Ishikawa (cell line): ENCODE results near the gene TNMD.

Source experiments
- CEBPB ChIP-seq: IDR thresholded peaks from 2 replicates; pipeline ENCODE4 v1.6.1; 2012
- CREB1 ChIP-seq: IDR thresholded peaks from 2 replicates; pipeline ENCODE4 v1.6.1; 2012; ENCODE audit warnings: low read depth
- EGR1 ChIP-seq: IDR thresholded peaks from 2 replicates; pipeline ENCODE4 v1.6.1; 2012
- EP300 ChIP-seq: IDR thresholded peaks from 2 replicates; pipeline ENCODE4 v1.6.1; 2012; ENCODE audit warnings: borderline replicate concordance
- FOXM1 ChIP-seq: IDR thresholded peaks from 2 replicates; pipeline ENCODE4 v1.6.1; 2012; ENCODE audit warnings: low read depth, borderline replicate concordance
- NFIC ChIP-seq: IDR thresholded peaks from 2 replicates; pipeline ENCODE4 v1.6.1; 2012
- RAD21 ChIP-seq: IDR thresholded peaks from 2 replicates; pipeline ENCODE4 v1.6.1; 2012; ENCODE audit warnings: low read depth
- TAF1 ChIP-seq: IDR thresholded peaks from 2 replicates; pipeline ENCODE4 v1.6.1; 2012; ENCODE audit warnings: low read depth, mild to moderate bottlenecking
- TCF12 ChIP-seq: IDR thresholded peaks from 2 replicates; pipeline ENCODE4 v1.6.1; 2012; ENCODE audit warnings: low read depth
- TEAD4 ChIP-seq: IDR thresholded peaks from 2 replicates; pipeline ENCODE4 v1.6.1; 2012
- YY1 ChIP-seq: IDR thresholded peaks from 2 replicates; pipeline ENCODE4 v1.6.1; 2012; ENCODE audit warnings: low read depth
- ZBTB7A ChIP-seq: IDR thresholded peaks from 2 replicates; pipeline ENCODE4 v1.6.1; 2012; ENCODE audit warnings: low read depth
- TF ChIP-seq, protein P1 (sequence below): IDR thresholded peaks from 2 replicates; pipeline ENCODE4 v1.6.1; 2012; ENCODE audit warnings: low read depth, mild to moderate bottlenecking
- TF ChIP-seq, protein P2 (sequence below): IDR thresholded peaks from 2 replicates; pipeline ENCODE4 v1.6.1; 2012
- TF ChIP-seq, protein P3 (sequence below): IDR thresholded peaks from 2 replicates; pipeline ENCODE4 v1.6.1; 2012

Gene TNMD

DNA sequence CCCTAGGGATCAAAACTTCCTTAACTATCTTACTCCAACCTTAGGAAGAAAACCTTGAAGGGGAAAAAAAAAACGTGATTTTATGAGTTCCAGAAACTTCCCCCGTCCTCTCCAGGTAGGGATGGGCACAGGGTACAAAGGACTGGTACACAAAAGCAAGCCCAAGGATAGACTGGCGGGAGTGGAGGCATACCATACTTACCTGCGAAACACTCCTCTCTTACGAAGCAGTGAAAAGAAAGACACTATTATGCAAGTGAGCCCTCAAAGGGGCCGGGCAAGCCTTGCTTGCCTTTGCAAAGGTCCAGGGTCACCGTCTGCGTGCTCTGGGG lies 51.2 kb downstream of the TNMD start:
- TF ChIP-seq ZBTB7A = no peak
- TF ChIP-seq TEAD4 = no peak
- TF ChIP-seq YY1 = no peak
- no peak for TF ChIP-seq EGR1
- no peak for TF ChIP-seq RAD21
- TF ChIP-seq, protein P1, sequence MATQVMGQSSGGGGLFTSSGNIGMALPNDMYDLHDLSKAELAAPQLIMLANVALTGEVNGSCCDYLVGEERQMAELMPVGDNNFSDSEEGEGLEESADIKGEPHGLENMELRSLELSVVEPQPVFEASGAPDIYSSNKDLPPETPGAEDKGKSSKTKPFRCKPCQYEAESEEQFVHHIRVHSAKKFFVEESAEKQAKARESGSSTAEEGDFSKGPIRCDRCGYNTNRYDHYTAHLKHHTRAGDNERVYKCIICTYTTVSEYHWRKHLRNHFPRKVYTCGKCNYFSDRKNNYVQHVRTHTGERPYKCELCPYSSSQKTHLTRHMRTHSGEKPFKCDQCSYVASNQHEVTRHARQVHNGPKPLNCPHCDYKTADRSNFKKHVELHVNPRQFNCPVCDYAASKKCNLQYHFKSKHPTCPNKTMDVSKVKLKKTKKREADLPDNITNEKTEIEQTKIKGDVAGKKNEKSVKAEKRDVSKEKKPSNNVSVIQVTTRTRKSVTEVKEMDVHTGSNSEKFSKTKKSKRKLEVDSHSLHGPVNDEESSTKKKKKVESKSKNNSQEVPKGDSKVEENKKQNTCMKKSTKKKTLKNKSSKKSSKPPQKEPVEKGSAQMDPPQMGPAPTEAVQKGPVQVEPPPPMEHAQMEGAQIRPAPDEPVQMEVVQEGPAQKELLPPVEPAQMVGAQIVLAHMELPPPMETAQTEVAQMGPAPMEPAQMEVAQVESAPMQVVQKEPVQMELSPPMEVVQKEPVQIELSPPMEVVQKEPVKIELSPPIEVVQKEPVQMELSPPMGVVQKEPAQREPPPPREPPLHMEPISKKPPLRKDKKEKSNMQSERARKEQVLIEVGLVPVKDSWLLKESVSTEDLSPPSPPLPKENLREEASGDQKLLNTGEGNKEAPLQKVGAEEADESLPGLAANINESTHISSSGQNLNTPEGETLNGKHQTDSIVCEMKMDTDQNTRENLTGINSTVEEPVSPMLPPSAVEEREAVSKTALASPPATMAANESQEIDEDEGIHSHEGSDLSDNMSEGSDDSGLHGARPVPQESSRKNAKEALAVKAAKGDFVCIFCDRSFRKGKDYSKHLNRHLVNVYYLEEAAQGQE = no peak
- no peak for TF ChIP-seq NFIC
- TF ChIP-seq CREB1 = no peak
- TF ChIP-seq, protein P2, sequence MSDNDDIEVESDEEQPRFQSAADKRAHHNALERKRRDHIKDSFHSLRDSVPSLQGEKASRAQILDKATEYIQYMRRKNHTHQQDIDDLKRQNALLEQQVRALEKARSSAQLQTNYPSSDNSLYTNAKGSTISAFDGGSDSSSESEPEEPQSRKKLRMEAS = no peak
- no peak for TF ChIP-seq CEBPB
- no peak for TF ChIP-seq FOXM1
- TF ChIP-seq TAF1 = no peak
- TF ChIP-seq, protein P3, sequence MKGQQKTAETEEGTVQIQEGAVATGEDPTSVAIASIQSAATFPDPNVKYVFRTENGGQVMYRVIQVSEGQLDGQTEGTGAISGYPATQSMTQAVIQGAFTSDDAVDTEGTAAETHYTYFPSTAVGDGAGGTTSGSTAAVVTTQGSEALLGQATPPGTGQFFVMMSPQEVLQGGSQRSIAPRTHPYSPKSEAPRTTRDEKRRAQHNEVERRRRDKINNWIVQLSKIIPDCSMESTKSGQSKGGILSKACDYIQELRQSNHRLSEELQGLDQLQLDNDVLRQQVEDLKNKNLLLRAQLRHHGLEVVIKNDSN = no peak
- no peak for TF ChIP-seq TCF12
- no peak for TF ChIP-seq EP300

DNA sequence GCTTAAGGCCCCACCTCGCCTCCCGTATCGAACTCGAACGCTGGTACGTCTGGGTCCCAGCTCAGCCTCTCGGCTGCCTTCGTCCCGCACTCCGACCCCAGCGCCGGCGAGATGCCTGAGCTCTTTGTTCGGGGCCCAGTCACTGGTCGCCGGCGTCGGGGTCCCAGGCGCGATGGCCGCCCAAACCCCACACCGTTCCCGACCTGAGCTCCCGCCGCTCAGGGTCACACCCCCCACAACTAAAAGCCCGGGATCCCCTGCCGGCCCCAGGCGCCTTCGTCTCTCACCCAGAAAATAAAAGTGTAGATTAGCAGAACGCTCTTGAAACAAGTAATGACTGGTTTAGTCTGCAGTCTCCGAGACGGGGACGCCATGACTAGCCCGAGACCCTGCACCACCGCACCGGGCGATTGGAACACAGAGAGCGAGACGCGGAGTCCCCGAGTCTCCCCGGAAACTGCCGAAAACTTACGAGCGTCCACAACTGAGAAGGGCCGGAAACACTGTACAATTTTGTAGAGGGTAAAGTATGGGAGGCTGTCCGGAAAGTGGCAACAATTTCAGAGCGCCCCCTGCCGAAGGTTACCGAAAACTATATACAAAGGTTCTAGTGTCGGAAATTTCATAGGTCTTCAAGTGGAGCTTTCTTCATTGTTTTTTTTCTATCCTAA lies 51.7 kb downstream of the TNMD start, which contains the start of gene TSPAN6:
TSPAN6 (minus strand) TSS at position 486 of the 671 bp plus-strand sequence; CDS start at position 374, 112 bp downstream.
- TF ChIP-seq FOXM1 (no peak), YY1 (0 out of 2 replicates have a peak, but pooled peaks have one; percentile 24), TAF1 (no peak; the same call in 1 of the 2 replicates), RAD21 (peak; percentile 39; the same call in 1 of the 2 replicates)
- TF ChIP-seq, protein P3 = no peak
- TF ChIP-seq, protein P2 = no peak

DNA sequence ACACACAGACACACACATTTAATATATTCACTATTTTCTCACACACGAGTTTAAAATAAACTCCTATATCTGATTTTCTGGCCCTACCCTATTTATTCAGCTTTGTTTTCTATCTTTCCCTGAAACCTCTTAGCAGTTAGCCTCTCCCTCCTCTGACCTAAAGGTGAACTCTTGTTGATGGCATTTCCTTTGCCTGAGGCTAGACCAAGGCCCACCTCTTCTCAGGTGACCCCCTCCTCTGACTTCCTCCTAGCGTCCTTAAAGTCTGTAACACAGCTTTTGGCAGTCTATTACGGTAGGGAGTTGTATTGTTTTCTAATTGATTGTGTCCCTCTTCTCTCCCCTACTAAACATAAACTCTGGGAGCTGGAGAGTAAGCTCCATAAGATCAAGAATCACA lies 57.6 kb downstream of the TNMD start:
- no peak for TF ChIP-seq TCF12

DNA sequence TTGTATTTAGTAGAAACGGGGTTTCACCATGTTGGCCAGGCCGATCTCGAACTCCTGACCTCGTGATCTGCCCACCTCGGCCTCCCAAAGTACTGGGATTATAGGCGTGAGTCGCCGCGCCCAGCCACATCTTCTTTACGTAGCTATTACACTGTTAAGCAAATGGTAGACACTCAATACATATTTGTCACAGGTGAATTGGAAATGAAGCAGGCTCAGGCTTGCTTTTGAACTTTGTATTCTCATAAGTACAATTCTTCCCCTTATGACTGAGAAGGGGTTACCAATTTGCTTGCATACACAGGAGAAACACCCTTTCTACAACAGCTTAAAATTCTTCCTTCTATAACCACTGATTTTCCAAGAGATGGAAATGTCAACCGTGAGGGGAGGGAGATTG lies 58.5 kb downstream of the TNMD start:
- TF ChIP-seq ZBTB7A (no peak), EGR1 (no peak), EP300 (no peak), CEBPB (no peak), RAD21 (no peak), CREB1 (no peak), TEAD4 (no peak), TAF1 (no peak), TCF12 (no peak), NFIC (no peak)
- TF ChIP-seq, protein P3 = no peak
- TF ChIP-seq, protein P1 = no peak
- TF ChIP-seq, protein P2 = no peak

DNA sequence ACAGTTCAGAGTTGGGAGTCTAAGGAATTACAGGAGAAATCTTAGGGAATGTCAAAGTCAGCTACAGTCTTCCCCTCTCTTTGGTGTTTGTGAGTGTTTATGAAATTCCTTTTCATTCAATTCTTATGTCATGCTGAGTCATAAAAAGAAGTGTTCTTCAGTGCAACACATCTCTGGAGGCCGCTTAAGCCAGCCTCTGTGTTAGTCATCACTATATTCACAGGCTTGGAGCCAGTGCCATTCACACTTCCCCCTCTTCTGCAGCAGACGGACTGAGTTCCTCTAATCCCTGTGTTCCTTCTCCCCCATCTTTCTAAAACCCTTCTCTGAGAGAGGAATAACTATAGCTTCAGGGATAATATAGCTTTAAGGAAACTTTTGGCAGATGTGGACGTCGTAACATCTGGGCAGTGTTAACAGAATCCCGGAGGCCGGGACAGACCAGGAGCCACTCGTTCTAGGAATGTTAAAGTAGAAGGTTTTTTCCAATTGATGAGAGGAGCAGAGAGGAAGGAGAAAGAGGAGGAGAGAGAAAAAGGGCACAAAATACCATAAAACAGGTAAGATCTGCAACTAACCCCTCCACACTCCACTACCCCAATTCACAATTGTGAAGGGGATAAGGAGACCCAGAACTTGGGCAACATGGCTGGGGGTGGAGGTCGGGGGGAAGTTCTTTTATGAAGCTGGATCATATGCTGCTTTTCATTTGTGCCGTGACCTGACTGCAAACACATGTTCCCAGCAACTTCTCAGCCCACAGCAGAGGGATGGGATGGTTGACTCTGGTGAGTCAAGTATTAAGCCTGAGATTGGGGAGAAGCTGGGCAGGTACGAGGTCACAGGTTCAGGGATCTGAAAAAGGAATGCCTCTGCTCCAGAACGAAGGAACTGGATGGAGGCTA lies 59.5 kb downstream of the TNMD start, which contains the start of gene SRPX2:
SRPX2 (plus strand) TSS at position 244 of the 905 bp plus-strand sequence. CDS start 2,124 bp downstream, outside the sequence.
- no peak for TF ChIP-seq CEBPB
- no peak for TF ChIP-seq EGR1
- TF ChIP-seq, protein P1 = no peak
- no peak for TF ChIP-seq ZBTB7A
- TF ChIP-seq TEAD4 = no peak
- TF ChIP-seq, protein P2 = no peak
- no peak for TF ChIP-seq CREB1
- no peak for TF ChIP-seq FOXM1
- no peak for TF ChIP-seq EP300
- TF ChIP-seq TCF12 = no peak
- no peak for TF ChIP-seq RAD21
- no peak for TF ChIP-seq YY1
- TF ChIP-seq, protein P3 = no peak
